Daoy (cell line): ENCODE results near the gene DCTD. TPM values are rescaled to one million over a fixed set of nuclear protein-coding genes. Genes with fewer than 3 reads are reported as not detected.

Experiments
- DNase-seq: peaks from one replicate; pipeline ENCODE4 v3.0.0-alpha.2; 2015; ENCODE audit warnings: low read depth
- total RNA-seq: library from RNA; depleted of rRNA; stranded (reverse); fragments of >200 nt; shearing (Covaris generic); gene quantifications from 2 replicates; pipeline ENCODE4 v1.2.3, GENCODE V29; 2014

The DCTD gene
- total RNA-seq, 1 experiment from 2014 or later, result 51.5 TPM

DNA sequence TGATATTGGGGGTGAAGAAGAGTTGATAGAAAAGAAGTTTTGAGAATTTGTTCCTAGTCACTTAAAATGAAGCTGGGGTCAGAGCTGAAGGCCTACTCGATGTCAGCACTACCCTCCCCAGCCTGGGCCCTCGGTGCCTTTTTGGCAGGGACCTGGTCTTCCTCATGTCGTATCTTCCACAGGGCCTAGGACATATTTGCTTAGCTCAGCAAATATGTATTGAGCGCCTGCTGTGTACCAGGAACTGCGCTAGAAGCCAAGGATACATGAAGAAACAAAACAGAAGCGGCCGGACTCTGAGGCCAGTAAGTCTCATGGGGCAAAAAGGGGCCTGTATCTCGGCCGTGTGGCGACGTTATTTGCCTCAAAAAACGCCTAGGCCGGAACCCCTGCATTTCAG is 44.3 kb downstream of the DCTD start:
- DNase-seq, result no peak

DNA sequence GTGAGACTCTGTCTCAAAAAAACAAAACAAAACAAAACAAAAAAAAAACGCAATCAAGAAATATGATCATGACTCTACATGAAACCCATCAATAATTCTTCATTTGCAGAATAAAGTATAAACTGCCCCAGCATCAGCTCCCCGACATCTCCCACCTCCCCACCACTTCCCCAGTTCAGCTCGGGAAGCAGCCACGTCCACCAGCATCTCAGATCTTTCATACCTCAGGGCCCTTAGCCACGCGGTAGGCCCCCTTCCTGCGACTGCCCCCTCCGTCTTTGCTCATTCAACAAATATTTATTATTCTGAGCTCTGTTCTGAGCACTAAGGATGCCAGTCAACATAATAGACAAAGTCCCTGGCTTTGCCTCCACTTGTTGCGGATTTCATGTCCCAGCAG is 45.6 kb downstream of the DCTD start:
- no peak for DNase-seq

DNA sequence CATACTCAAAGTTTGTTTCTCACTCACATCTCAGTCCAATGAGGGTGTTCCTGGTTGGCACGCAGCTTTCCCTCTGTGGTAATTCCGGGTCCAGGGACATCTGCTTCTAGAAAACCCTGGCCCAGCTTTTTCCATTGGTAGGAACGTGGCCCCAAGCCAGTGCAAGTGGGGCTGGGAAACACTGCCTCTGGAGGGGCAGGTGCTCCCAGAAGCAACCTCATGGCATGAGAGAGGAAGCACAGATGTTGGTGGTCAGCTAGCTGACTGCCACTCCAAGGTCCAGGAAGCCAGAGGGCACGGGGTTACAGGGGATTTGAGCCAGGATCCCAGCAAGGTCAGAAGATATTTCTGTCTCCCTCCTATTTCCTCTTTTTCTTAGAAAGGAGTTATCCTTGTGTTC is 47.5 kb downstream of the DCTD start:
- DNase-seq, result no peak

DNA sequence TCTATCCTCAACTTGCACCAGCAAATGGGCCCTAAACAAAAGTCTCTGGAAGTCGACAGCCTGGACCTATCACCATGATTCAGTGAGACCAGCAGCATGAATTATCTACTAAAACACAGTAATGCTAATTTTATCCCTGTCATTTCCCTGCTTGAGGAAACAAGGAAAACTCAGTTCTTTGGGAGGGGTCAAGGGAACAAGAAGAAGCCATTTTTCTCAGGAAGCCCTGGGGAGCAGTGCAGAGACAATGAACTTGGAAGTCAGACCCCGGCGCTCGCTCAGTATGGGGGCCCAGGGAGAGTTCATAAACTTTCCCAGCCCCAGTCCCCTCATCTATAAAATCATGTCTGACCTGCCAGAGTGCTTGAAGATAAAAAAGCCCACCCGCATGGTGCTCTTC is 50.4 kb downstream of the DCTD start:
- DNase-seq, result no peak

DNA sequence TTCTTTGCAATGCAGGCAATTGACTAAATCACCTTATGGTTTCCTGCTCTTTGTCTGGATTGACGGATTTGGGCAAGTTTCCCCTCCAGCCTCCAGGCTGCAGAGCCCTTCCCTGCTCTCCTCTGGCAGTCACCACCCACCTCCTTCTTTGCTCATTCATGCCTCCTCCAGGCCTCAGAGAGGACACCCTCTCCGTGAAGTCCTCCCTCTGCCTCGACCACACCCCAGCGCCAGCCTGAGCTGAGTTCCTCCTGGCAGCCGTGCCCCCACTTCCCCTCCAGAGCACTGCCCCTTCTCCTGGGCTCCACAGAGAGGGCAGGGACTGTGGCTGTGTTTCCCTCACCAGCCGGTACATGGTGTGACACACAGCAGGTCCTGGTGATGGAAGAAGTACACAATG is 53.7 kb downstream of the DCTD start:
- DNase-seq, result no peak

DNA sequence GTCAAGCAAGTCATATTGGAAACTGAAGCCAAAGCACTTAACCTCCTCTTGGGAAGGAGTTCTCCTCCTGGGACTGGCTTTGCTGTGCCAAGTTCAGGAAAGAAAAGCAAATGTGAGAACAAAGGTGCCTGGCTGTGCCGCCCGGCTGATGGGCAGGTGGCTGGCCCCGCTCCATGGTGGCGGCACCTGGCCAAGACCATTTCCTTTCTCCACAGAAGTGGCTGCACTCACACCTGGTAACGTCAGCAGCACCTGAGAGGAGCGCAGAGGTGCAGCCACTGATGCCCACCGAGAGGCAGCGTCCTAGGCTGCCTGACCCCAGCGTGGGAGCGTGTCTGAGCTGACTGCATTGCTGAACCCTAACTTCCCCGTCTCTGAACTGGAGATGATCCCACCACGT is 54.3 kb downstream of the DCTD start:
- no peak for DNase-seq

DNA sequence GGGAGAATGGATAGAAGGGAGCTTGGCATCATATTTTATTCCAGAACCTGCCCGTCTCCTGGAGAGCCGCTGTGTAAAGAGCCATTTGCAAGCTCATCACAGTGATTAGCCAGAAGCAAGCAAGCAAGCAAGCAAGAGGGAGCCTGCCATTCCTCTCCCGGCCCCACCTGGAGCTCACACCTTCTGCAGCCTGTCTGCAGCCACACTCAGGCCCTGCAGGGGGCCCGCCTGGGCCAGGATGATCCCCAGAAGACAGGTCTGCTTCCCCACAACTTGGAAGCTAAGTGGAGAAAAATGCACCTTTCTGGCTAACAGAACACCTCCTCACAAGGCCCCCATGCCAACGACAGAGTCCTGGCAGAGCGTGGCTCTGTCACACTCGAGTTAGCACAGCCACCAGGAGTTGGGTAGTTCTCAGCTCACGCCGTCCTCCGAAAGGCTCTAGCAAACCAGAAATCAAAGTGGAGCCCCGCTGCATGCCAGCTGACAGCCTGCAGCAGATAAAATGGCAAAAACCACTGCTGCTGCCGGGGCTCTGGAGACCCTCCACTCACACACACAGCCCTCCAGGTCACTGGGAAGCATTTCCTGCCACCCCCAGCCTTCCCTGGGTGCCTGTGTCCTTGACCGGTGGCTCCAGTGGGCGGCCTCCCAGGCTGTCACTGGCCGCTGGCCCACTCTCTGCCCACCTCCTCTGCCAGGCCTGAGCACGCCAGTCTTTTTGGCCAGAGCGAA is 54.9 kb downstream of the DCTD start:
- no peak for DNase-seq

DNA sequence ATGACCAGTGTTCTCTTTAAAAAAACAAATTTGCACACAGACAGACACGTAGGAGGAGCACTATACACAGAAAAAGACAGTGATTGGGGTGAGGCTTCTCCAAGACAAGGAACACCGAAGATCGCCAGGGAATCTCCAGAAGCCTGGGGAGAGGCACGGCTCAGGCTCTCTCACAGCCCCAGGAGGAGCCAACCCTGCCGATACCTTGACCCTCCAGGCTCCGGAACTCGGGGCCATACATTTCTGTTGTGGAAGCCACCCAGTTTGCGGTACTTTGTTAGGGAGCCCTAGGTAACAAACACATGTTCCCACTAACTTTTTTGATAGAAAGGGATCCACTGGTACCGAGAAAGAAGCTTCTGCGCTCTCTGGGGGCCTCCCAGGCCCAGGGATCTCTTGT is 55.8 kb downstream of the DCTD start:
- DNase-seq, result no peak

DNA sequence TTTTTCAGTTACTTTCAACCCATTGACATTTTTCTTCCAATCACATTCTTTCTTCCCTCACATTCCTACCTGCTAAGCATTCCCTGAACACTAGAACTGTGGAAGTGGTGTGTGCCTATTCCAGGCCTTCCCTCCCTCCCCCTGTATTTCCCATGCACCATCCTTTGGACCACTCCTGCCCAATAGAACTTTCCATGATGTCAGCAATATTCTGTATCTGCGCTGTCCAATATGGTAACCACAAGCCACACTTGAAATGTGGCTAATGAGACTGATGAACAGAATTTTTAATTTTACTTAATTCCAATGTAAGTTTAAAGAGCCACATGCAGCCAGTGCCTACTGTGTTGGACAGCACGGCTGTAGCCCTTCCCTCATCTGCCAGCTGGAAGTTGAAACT is 57.5 kb downstream of the DCTD start:
- no peak for DNase-seq

DNA sequence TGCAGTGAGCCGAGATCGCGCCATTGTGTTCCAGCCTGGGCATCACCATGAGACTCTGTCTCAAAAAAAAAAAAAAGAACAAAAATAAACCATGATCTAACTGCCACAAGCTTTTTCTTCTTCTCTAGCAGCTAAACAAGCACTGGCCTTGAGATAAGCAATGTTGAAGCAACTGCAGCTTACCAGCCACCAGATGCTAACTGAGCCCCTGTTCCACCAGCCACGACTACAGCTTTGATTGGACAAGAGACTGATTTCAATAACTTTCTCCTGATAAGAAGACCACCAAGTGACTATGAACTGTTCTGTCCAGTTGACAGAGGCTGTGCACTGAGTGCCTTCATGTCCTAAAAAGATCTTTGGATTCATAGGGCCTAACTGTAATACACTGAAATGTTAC is 58.5 kb downstream of the DCTD start:
- no peak for DNase-seq

DNA sequence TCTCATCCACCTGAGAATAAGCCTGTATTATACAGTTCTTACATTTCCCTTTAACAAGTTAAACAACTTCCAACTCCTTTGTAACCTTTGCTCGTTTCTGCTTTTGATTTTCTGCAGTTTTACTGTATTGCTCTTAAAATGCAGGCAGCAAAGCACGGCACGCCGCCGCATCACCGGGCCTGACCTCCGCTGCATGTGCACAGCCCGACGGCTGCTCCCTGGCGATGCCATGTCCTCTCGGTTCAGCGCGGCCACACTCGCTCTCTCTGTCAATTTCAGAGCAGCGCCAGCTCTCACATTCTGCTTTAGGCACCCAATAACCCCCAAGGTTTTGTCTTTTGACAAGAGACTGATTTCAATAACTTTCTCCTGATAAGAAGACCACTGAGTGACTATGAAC is 60.3 kb downstream of the DCTD start:
- no peak for DNase-seq

DNA sequence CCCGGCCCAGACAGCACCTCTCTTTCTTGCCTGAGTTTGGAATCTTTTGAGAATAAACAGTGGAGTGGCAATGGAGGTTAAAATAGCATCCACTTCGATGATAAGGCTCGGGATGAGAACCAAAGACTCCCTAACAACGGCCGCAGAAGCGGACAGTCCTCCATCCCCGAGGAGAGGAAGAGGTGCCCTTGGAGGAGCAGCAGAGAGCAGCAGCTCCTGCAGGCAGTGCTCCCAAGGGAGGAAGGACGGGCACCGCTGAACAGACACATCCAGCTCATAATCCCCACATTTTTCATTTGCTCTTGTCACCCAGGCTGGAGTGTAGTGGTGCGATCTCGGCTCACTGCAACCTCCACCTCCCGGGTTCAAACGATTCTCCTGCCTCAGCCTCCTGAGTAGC is 61.3 kb downstream of the DCTD start:
- DNase-seq, result no peak

DNA sequence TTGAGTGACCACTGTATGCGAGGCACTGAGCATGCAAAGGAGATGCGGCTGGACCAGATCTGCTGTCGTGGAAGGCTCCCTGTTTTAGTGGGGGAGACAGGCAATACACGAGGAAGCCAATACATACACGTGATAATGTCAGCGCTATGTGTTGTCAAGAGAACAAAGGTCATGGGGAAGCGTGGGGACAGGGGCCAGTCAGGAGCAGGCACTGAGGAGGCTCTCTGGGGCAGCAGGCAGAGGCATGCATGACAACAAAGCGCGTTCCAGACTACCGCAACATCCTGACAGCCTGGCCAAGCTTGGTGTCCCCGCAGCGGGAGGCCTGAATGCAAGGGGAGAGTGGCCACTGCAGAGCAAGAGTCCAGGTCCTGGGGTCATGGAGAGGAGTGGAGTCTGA is 61.9 kb downstream of the DCTD start:
- no peak for DNase-seq

DNA sequence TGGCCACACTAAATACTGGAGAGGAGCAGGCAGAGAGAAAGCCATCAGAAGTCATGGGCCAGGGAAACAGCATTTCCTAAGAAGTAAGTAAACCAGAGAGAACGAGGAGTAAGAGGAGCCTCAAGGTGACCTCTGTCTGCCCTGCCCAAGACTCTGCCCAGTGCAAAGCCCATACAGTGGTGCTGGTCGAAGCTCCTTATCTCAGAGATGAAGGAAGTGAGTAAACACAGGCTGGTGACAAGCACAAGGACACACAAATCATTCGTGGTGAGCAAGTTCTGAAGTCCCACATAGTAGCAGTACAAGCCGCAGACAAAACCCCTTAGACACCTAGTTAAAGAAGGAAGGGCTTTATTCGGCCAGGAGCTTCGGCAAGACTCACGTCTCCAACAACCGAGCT is 62.7 kb downstream of the DCTD start:
- no peak for DNase-seq

DNA sequence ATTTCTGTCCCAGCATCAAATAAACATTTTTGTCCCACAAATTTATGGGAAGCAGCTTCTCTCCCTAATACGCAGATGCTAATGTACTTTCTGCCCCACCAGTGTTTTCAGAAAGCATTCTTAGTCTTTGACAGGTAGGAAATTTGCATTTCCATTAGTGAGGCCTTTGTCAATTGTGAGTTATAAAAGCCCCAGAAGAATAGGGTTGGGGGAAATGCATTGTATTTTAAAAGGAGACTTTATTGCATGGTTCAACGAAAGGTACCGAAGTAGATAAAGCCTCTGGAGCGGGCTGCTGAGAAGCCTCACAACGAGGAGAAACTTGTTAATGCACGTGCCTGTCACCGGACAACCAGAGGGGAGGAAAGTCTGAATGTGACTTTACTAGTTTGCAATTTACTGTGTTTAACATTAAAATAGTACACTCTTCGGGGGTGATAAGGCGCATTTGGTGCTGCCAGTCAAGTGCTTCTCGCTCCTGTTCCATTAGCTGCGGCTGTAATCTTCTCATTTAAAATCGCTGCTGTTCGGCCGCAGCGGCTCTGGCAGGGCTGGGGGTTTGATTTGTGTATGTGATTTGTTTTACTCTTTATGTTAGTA is 63.4 kb downstream of the DCTD start:
- DNase-seq, result no peak

DNA sequence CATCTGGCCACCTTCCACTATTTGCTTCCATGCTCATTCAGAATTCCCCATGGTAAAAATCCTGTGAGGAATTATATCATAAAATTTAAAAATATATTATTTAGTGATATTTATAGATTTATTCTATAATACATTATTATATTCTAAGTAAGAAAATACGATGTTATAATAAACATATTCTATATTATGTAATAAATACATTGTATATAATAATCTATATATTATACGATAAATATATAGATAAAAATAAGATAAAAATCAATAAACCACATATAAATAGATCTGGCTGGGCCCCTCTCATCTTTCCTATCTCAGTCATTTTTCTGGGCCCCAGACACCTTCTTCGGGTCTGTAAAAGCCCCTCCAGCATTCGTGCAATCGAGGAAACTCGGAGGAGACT is 68.5 kb downstream of the DCTD start:
- DNase-seq, result no peak

DNA sequence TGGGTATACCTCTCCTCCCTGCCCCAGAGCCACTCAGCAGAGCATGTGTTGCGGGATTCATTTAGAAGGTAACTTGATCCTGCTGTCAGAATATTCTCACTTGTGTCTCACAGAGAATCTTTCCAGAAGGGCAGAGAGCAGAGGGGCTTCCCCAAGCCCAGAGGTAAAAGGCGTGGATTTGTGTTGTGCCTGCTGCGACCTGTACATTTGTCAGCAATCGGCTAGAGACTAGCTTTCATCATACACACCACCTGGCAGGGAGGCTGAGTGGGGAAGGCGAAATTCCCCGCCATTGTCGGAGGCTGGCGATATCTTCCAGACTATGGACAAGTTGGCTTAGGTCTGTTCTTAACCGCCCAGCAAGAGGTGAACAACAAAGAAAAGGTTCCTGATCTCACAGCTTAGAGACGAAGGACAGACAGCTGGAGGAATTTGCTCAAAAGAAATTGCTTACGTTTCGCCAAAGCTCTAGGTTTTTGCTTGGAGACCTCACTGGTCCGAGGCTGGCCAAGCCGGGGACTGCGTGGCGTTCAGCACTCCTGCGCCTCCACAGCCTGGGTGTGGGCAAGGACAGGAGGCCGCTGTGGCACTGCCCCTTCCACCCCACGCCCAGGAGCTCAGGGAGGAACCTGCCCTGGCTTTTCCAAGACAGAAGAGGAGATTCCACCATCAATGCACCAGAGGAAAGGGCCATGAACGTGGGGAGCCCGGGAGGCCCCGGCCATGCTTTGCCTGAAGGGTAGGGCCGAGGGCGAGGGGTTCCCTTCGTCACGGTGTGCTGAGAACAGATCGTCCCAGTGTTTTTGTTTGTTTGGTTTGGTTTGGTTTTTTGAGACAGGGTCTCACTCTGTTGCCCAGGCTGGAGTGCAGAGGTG is 69.4 kb downstream of the DCTD start:
- no peak for DNase-seq

DNA sequence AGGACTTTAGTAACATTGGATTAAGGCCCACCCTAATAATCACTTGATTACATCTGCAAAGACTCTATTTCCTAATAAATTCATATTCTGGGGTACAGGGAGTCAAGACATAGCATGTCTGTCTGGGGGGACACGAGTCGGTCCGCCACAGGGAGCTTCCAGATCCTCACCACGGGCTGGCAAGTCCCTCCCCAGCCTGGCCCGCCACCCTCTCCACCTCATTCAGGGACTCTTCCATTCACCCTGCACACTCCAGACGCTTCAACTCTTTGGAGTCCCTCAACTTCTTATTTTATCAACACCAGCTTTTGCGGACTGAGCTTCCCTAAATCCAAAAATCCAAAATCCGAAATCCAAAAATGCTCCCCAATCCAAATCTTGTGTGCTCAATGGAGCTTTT is 71.2 kb downstream of the DCTD start:
- DNase-seq, result no peak

DNA sequence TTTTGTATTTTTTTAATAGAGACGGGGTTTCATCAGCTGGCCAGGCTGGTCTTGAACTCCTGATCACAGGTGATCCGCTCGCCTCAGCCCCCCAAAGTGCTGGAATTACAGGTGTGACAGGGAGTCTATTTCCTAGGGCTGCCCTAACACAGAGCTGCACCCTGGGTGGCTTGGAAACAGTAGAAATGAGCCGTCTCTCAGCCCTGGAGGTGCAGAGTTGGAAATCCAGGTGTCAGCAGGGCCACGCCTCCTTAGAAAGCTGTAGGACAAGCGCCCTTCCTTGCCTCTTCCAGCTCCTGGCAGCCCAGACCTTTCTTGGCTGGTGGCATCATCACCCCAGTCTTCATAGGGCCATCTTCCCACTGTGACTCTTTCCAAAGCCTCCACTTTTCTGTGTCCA is 71.6 kb downstream of the DCTD start:
- DNase-seq, result no peak

DNA sequence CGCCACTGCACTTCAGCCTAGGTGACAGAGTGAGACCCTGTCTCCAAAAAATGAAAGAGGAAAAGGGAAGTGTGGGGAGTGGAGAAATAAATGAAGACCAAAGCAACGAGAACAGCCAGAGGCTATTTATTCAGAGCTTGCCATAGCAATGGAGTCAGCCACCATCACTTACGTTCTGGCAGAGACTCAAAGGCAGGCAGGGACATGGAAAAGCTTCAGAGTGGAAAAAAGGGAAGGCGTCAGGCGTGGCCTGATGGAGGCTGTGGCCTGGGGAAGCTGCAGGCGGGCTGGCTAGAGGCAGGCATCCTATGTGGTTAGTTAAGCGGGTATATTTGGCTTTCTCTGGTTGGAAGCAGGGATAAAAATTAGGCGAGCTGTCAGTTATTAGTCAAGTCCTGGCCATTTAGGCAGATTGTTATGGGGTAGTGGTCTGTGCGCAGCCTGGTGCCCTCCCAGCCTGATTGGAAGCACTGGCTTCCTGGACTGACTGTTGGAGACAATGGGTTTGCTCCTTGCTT is 73.3 kb downstream of the DCTD start:
- no peak for DNase-seq

DNA sequence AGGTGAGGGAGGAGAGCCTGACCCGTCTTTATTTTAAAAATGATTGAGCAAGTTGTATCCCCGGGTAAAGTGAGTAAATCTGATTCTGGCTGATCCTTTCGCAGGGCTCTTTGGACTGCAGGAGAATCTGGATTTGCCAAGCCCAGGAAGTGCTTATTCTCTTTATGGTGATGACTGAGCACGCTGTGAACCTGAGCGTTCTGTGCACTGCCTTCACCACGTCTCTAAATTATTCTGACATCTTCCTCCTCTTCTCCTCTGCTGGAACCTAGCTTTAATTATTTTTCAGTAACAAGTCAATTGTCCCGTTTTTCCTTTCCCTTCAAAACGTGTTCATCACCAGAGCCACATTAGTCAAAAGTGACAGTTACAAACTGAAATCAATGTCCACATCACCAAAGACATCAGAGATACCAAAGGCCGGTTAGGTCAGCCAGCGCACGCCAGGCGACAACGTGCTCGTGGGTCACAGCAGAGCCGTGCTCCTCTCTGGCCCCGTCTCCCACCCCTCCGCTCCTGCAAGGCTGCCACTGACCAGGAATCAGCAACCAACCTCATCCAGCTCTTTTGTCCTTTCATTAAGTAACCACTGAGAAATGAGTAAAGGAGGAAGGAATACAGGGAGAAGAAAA is 74.3 kb downstream of the DCTD start:
- DNase-seq, result no peak

DNA sequence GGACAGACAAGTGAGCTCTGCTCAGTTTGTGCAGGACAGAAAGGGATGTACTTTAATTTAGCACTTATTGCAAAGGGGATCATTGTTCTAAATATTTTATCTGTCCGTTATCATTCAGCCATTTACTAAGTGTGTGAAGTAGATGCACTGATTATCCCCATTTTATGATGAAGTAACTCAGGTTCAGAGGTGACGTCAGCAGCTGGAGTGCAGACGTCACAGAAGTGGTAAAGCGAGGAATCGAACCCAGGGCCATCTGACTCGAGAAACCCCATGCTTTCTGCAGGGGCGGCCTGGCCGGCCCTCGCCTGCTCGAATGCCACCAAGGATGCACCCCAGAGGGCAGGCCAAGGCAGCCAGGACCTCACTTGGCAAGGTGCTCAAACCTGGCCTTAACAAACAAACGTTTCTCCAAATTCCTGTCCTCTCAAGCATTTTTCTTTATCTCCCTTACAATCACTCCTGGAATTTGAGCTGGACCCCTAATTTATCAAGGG is 75.0 kb downstream of the DCTD start:
- DNase-seq, result no peak
